ENCODE results near the gene PLTP. TPM values are rescaled to one million over a fixed set of nuclear protein-coding genes. Genes with fewer than 3 reads are reported as not detected.

Gene PLTP
- total RNA-seq, 4 donors from 2014 or later: 215 to 1,101 (median 301) TPM

DNA sequence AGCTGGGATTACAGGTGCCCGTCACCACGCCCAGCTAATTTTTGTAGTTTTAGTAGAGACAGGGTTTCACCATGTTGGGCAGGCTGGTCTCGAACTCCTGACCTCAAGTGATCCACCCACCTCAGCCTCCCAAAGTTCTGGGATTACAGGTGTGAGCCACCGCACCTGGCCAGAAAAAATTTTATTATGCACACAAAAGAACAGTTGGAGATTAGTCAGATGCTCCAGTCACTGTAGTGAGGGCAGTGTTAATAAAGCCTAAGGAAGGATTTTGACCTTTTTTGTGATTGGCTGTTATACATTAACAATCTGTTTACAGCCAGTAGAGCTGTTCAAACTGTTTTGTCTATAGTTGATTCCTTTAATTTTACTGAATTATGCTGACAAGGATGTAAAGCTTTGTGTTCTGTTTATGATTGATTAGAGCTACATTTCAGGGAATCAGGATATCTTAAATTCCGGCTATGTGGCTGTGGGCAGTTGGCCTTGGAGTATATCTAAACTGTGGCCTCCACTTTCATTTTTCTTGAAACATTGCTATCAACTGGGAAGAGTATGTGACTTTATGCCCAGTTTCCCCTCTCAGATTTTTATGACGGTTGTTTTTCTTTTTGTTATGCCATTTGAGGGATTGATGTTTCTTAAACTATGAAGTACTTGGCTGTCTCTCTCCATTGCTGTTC is 44.7 kb downstream of the PLTP start:
- DNase-seq (ENCODE audit: low spot score): no peak
- TF ChIP-seq, protein P1, sequence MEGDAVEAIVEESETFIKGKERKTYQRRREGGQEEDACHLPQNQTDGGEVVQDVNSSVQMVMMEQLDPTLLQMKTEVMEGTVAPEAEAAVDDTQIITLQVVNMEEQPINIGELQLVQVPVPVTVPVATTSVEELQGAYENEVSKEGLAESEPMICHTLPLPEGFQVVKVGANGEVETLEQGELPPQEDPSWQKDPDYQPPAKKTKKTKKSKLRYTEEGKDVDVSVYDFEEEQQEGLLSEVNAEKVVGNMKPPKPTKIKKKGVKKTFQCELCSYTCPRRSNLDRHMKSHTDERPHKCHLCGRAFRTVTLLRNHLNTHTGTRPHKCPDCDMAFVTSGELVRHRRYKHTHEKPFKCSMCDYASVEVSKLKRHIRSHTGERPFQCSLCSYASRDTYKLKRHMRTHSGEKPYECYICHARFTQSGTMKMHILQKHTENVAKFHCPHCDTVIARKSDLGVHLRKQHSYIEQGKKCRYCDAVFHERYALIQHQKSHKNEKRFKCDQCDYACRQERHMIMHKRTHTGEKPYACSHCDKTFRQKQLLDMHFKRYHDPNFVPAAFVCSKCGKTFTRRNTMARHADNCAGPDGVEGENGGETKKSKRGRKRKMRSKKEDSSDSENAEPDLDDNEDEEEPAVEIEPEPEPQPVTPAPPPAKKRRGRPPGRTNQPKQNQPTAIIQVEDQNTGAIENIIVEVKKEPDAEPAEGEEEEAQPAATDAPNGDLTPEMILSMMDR (IDR thresholded peaks at IDR 0.05): no peak
- ATAC-seq (ENCODE audit: low FRiP score): no peak

DNA sequence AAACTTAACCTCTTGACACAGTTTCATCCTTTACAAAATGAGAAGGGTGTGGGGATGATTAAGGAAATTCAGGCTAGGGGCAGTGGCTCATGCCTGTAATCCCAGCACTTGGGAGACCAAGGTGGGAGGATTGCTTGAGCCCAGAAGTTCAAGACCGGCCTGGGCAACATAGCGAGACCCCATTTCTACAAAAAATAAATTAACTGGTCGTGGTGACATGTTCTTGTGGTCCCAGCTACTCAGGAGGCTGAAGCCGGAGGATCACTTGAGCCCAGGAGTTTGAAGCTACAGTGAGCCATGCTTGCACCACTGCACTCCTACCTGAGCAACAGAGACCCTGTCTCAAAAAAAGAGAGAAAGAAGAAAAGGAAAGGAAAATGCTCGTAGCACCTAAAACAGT is 45.5 kb downstream of the PLTP start:
- ATAC-seq (ENCODE audit: low FRiP score): no peak
- no peak for DNase-seq (ENCODE audit: low spot score)
- TF ChIP-seq, protein P1 (IDR thresholded peaks at IDR 0.05): no peak

DNA sequence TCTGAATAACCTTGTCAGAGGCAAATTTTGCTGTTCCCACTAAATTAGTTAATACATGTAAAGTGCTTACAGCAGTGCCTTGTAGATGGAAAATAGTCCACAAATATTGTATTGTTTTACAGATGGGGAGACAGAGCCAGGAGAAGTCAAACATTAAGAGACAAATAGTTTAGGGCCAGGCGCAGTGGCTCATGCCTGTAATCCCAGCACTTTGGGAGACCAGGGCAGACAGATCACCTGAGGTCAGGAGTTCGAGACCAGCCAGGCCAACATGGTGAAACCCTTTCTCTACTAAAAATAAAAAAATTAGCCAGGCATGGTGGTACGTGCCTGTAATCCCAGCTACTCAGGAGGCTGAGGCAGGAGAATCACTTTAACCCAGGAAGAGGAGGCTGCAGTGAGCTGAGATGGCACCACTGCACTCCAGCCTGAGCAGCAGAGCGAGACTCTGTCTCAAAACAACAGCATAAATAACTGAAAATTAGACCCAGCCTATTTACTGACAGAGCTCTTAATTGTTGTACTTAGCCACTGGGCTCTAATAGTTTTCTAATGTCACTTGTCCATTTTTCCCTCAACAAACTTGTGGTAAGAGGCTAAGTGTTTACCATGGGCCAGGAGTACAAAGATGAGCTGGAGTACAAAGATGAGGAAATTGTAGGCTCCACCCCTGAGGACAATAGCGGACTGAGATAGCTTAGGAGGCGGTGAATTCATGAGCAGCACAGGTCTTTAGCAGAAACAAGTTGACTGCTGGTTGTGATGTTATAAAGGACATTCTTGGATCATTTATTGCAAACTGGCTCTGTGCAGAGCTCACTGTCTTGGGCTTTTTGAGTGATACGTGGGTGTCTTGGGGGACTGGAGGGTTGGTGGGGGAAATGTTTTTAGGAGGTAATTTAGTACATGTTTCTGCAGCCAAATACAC is 48.1 kb downstream of the PLTP start:
- TF ChIP-seq, protein P1 (IDR thresholded peaks at IDR 0.05): no peak
- DNase-seq (ENCODE audit: low spot score) (no peak), ATAC-seq (ENCODE audit: low FRiP score) (no peak)

DNA sequence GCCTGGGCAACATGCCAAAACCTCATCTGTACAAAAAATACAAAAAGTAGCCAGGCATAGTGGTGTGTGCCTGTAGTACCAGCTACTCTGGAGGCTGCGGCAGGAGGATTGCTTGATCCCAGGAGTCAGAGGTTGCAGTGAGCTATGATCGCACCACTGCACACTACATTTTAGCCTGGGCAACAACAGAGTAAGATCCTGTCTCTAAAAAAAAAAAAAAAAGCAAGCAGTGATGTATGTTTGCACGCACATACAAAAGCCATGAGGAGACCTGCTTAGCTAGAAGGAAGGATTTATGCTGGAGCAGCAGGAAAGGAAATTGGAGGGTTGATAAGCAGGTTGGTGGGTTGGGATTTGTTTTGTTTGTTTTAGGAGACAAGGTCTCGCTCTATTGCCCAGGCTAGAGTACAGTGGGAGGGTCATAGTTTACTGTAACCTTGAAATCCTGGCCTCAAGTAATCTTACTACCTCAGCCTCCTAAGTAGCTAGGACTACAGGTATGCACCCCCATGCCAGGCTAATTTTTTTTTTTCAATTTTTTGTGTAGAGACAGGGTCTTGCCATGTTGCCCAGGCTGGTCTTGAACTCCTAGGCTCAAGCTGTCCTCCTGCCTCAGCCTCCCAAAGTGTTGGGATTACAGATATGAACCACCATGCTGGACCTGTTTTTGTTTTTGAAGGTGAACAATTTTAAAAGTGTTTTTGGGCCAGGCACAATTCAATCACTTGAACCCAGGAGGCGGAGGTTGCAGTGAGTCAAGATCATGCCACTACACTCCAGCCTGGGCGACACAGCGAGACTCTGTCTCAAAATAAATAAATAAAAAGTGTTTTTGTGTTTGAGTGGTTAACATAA is 50.5 kb downstream of the PLTP start:
- TF ChIP-seq, protein P1 (IDR thresholded peaks at IDR 0.05): no peak
- DNase-seq (ENCODE audit: low spot score): no peak

DNA sequence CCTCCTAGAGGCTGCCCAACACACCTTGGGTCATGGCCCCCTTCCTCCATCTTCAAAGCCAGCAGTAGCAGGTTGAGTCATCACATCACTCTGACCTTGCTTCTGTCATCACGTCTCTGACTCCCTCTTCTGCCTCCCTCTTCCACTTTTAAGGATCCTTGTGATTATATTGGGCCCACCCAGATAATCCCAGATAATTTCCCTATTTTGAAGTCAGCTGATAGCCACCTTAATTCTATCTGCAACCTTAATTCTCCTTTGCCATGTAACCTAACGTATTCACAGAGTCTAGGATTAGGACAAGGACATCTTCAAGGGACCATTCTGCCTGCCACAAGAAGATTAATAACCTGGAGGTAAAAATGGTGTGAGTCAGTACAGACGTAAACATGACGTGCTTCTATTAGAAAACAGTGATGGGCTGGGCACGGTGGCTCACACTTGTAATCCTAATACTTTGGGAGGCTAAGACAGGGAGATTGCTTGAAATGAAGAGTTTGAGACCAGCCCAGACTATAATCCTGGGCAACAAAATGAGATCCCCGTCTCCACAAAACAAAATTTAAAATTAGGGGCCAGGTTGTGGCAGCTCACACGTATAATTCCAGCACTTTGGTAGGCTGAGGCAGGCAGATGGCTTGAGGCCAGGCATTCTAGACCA is 51.3 kb downstream of the PLTP start:
- DNase-seq (ENCODE audit: low spot score): no peak
- ATAC-seq (ENCODE audit: low FRiP score): no peak
- TF ChIP-seq, protein P1 (IDR thresholded peaks at IDR 0.05): no peak

More for the DNA sequence above, 50.5 kb downstream of the PLTP start:
- ATAC-seq (ENCODE audit: low FRiP score): no peak

DNA sequence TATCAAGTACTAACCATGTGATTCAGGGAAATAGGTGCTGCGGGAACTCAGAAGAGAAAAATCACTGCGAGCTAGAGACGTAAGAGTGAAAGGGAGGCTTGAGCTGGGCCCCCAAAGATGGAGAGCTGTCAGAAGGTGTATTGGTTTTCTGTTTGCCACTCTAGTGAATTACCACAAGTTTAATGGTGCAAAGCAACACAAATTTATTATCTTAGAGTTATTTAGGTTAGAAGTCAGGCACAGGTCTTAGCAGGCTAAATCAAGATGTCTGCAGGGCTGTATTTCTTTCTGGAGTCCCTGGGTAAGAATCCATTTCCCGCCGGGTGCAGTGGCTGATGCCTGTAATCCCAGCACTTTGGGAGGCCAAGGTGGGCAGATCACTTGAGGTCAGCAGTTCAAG is 52.0 kb downstream of the PLTP start:
- ATAC-seq (ENCODE audit: low FRiP score) (no peak), DNase-seq (ENCODE audit: low spot score) (no peak)
- TF ChIP-seq, protein P1 (IDR thresholded peaks at IDR 0.05): no peak
